GM18867 (cell line): ENCODE results near the gene TEK.

Experiments
- ATAC-seq: cut with Tn5 transposase; IDR thresholded peaks from one replicate; pipeline ENCODE4 v1.9.1; 2021; ENCODE audit warnings: mild to moderate bottlenecking, moderate library complexity; ENCODE audit not compliant: unreplicated experiment

Gene TEK

GRCh38 chr9:27118916-27119315, 9.9 kb downstream of the TEK start:
- no peak for ATAC-seq

- ATAC-seq = no peak
Observed at GRCh38 chr9:27124151-27124550, 15.1 kb downstream of the TEK start.

GRCh38 chr9:27125030-27125429, 16.0 kb downstream of the TEK start:
- no peak for ATAC-seq

GRCh38 chr9:27125936-27126335, 16.9 kb downstream of the TEK start:
- ATAC-seq = no peak

GRCh38 chr9:27126670-27127069, 17.6 kb downstream of the TEK start:
- no peak for ATAC-seq

- ATAC-seq = no peak
Observed at GRCh38 chr9:27129221-27129620, 20.2 kb downstream of the TEK start.

GRCh38 chr9:27131731-27132130, 22.7 kb downstream of the TEK start:
- ATAC-seq = no peak

GRCh38 chr9:27133817-27134216, 24.8 kb downstream of the TEK start:
- ATAC-seq = no peak

GRCh38 chr9:27142299-27142930, 33.4 kb downstream of the TEK start:
- ATAC-seq = no peak

GRCh38 chr9:27145143-27145542, 36.1 kb downstream of the TEK start:
- ATAC-seq = no peak

GRCh38 chr9:27149651-27150050, 40.6 kb downstream of the TEK start:
- ATAC-seq = no peak

- ATAC-seq = no peak
Observed at GRCh38 chr9:27150746-27151406, 41.9 kb downstream of the TEK start.

GRCh38 chr9:27151693-27152404, 42.8 kb downstream of the TEK start:
- ATAC-seq = no peak

GRCh38 chr9:27152405-27152718, 43.3 kb downstream of the TEK start:
- ATAC-seq = no peak

- no peak for ATAC-seq
Observed at GRCh38 chr9:27154908-27155307, 45.9 kb downstream of the TEK start.

GRCh38 chr9:27157097-27157496, 48.1 kb downstream of the TEK start:
- no peak for ATAC-seq

- no peak for ATAC-seq
Observed at GRCh38 chr9:27157736-27158135, 48.7 kb downstream of the TEK start.

- no peak for ATAC-seq
Observed at GRCh38 chr9:27160636-27161035, 51.6 kb downstream of the TEK start.

- no peak for ATAC-seq
Observed at GRCh38 chr9:27162045-27162444, 53.0 kb downstream of the TEK start.

- no peak for ATAC-seq
Observed at GRCh38 chr9:27165068-27165467, 56.0 kb downstream of the TEK start.

- no peak for ATAC-seq
Observed at GRCh38 chr9:27165670-27166069, 56.6 kb downstream of the TEK start.

- ATAC-seq = no peak
Observed at GRCh38 chr9:27168496-27168895, 59.5 kb downstream of the TEK start.
